Activated CD8-positive, alpha-beta T cell treated with anti-CD3 and anti-CD28 coated beads for 36 hours (primary cell): ENCODE results near the gene ABCC3. TPM values are rescaled to one million over a fixed set of nuclear protein-coding genes. Genes with fewer than 3 reads are reported as not detected.

Source experiments
- ATAC-seq: fragments of 200-7000 bp; cut with Tn5 transposase; one replicate; pipeline ENCODE4 v1.10.0; 2021; ENCODE audit warnings: mild to moderate bottlenecking, moderate library complexity
- CTCF ChIA-PET: fragments of 350-600 bp; sonication (Branson Sonifier 250); formaldehyde crosslinking; loops from one replicate; lab custom pipeline; 2021; ENCODE audit warnings: antibody characterized with exemption; lab: Charles Lee
- POLR2A ChIA-PET: fragments of 350-600 bp; sonication (Branson Sonifier 250); formaldehyde crosslinking; loops from one replicate; lab custom pipeline; 2021; ENCODE audit warnings: antibody characterized with exemption; lab: Charles Lee
- DNase-seq: peaks from one replicate; pipeline ENCODE4 v3.0.0-alpha.2; 2020
- H3K27ac Mint-ChIP-seq: one replicate; pipeline ENCODE4 v1.8.0; 2021; ENCODE audit warnings: mild to moderate bottlenecking, mixed read lengths
- H3K27me3 Mint-ChIP-seq: one replicate; pipeline ENCODE4 v1.8.0; 2021; ENCODE audit warnings: mixed read lengths
- H3K36me3 Mint-ChIP-seq: one replicate; pipeline ENCODE4 v1.8.0; 2021; ENCODE audit warnings: low read depth, mixed read lengths
- H3K4me1 Mint-ChIP-seq: one replicate; pipeline ENCODE4 v1.8.0; 2021; ENCODE audit warnings: low read depth, mixed read lengths
- H3K4me3 Mint-ChIP-seq: one replicate; pipeline ENCODE4 v1.8.0; 2021; ENCODE audit warnings: mild to moderate bottlenecking, moderate library complexity, mixed read lengths
- H3K9me3 Mint-ChIP-seq: one replicate; pipeline ENCODE4 v1.8.0; 2021; ENCODE audit warnings: mixed read lengths
- intact Hi-C: fragments of 100-400 bp; cut with micrococcal nuclease; formaldehyde crosslinking; loops from one replicate; pipeline ENCODE4 v1.10.0; 2022
- total RNA-seq, 2 experiments: library from RNA; stranded (reverse); gene quantifications; one replicate each; pipeline ENCODE4 v1.2.3, GENCODE V29; 2021
- TF ChIP-seq, protein P1 (sequence below): fragments of 200-600 bp; IDR thresholded peaks from one replicate; pipeline ENCODE4 v1.8.0; 2022; ENCODE audit warnings: antibody characterized with exemption, mild to moderate bottlenecking

ABCC3 gene
- not detected for total RNA-seq

DNA sequence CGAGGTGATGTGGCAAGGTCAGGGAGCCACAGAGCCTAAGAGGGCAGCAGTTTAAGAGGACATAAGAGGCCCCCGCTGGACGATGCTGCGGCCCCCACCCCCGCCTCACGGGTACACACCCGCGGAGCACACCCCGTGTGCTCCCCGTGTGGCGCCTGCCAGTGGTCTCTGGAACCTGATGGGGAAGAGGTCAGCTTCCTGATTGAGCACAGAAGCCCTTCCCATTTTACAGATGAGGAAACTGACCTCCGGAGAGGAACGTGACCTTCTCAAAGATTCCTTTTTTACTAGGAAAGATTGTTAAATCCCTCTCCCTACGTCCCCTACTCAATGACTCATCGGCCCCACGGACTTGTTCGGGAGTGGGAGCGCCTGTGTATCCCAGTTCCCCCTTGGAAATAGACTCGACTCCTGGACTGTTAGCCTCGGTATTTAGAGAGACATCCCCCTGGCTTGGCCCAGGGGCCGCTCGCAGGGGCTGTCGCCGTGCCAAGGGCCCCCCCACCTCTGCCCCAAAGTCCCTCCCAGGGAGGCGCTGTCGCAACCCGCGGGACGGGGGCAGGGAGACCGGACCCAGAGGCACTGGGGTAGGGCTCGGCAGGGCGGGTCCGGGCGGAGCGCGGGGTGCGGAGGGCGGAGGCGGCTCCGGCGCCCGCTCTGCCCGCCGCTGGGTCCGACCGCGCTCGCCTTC lies at the start of gene ABCC3:
ABCC3 (plus strand) TSS at position 658 of the 691 bp plus-strand sequence. CDS start 56 bp downstream, outside the sequence.
- Mint-ChIP-seq H3K4me3 (no peak within 1 kb of the TSS), H3K36me3 (no peaks in the 10 kb centered on the region), H3K4me1 (no peaks in the 10 kb centered on the region), H3K9me3 (no peaks in the 10 kb centered on the region), H3K27me3 (peaks cover 52% of the 10 kb centered on the region), H3K27ac (no peak within 1 kb of the TSS)
- intact Hi-C loops, result no loop called here
- peak; percentile 25 for ATAC-seq
- POLR2A ChIA-PET, result no interaction called here
- CTCF ChIA-PET, result no interaction called here
- no peak for DNase-seq
- TF ChIP-seq, protein P1, sequence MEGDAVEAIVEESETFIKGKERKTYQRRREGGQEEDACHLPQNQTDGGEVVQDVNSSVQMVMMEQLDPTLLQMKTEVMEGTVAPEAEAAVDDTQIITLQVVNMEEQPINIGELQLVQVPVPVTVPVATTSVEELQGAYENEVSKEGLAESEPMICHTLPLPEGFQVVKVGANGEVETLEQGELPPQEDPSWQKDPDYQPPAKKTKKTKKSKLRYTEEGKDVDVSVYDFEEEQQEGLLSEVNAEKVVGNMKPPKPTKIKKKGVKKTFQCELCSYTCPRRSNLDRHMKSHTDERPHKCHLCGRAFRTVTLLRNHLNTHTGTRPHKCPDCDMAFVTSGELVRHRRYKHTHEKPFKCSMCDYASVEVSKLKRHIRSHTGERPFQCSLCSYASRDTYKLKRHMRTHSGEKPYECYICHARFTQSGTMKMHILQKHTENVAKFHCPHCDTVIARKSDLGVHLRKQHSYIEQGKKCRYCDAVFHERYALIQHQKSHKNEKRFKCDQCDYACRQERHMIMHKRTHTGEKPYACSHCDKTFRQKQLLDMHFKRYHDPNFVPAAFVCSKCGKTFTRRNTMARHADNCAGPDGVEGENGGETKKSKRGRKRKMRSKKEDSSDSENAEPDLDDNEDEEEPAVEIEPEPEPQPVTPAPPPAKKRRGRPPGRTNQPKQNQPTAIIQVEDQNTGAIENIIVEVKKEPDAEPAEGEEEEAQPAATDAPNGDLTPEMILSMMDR, result no peak

DNA sequence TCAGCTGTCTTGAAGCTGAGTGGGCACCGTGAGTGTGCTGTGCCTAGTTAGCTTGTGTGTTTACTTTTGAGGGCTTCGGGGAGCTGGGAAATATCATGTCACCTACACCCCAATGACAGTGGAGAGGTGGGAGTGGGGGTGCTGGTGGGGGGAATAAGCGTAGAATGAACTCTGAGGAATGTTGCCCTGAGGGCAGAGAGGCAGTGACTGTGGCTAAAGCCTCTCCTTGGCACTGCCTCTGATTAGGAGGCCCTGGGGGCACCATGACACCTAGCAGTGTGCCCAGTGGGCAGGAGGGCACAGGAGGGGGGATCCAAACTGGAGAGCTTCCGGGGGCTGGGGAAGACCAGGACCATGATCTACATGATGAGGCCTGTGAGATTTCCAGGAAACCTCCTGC lies 49.3 kb upstream of the ABCC3 start:
- TF ChIP-seq, protein P1, result no peak
- H3K9me3 Mint-ChIP-seq, result no peaks in the 10 kb centered on the region
- H3K27me3 Mint-ChIP-seq, result peaks cover 1% of the 10 kb centered on the region
- intact Hi-C loops, result no loop called here
- CTCF ChIA-PET, result no interaction called here
- ATAC-seq (no peak), DNase-seq (no peak)
- POLR2A ChIA-PET, result no interaction called here
- H3K36me3 Mint-ChIP-seq, result no peaks in the 10 kb centered on the region
- no peaks in the 10 kb centered on the region for H3K4me1 Mint-ChIP-seq
- no peak overlapping the region for H3K4me3 Mint-ChIP-seq
- no peak overlapping the region for H3K27ac Mint-ChIP-seq

GRCh38 chr17:50585891-50586290 lies 48.8 kb upstream of the ABCC3 start:
- no peaks in the 10 kb centered on the region for H3K4me1 Mint-ChIP-seq
- no peak overlapping the region for H3K4me3 Mint-ChIP-seq
- H3K36me3 Mint-ChIP-seq, result no peaks in the 10 kb centered on the region
- H3K27ac Mint-ChIP-seq, result no peak overlapping the region
- no peak for ATAC-seq
- TF ChIP-seq, protein P1, result no peak
- no peak for DNase-seq
- no peaks in the 10 kb centered on the region for H3K9me3 Mint-ChIP-seq
- POLR2A ChIA-PET, result no interaction called here
- peaks cover 1% of the 10 kb centered on the region for H3K27me3 Mint-ChIP-seq
- CTCF ChIA-PET, result no interaction called here
- intact Hi-C loops, result no loop called here

DNA sequence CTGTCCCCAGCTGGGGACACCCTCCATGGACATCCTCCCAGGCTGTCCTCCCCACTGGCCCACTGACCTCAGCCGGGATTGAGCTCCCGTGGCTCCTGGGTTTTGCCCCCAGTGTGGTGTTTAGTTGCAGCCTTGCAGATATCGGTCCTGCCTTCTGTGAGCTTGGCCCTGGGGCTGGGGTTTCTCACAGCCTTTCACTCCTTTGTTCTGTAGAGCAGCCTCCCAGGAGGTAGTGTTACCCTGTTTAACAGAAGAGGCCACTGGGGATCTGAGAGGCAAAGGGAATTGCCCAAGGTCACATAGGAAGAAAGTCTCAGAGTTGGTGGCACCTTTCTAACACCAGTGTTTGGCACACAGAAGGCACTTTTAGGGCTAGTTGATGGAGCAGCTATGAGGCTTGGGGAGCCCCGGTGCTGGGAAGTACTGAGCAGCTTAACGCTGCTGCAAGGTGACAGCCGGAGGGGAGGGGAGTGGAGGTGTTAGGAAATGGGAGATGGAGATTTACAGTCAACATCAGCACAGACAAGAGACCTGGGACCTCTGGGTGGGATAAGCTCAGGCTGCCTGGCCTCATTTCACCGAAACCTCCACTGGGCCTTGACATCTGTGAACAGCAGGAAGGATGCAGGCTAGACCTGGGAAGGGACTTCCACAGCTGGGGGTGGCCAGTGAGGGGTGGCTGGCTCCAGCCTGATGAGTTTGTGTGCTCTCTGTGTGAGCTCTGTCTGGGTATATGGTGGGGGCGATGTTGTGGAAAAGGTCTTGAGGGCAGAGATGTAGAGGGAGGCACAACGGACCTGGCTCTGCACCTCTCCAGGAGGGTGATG lies 48.0 kb upstream of the ABCC3 start:
- H3K4me1 Mint-ChIP-seq, result no peaks in the 10 kb centered on the region
- no peak overlapping the region for H3K27ac Mint-ChIP-seq
- peaks cover 1% of the 10 kb centered on the region for H3K27me3 Mint-ChIP-seq
- no peak overlapping the region for H3K4me3 Mint-ChIP-seq
- H3K36me3 Mint-ChIP-seq, result no peaks in the 10 kb centered on the region
- ChIA-PET POLR2A (interaction anchor here (1.1 kb wide), 1 partner anchor 49 kb away, joined by 3 read pairs; no protein-coding TSS in a partner anchor), CTCF (no interaction called here)
- intact Hi-C loops, result no loop called here
- ATAC-seq (no peak), DNase-seq (no peak)
- H3K9me3 Mint-ChIP-seq, result no peaks in the 10 kb centered on the region
- TF ChIP-seq, protein P1, result no peak

GRCh38 chr17:50587571-50587970 lies 47.1 kb upstream of the ABCC3 start:
- Mint-ChIP-seq H3K4me1 (no peaks in the 10 kb centered on the region), H3K36me3 (no peaks in the 10 kb centered on the region), H3K9me3 (no peaks in the 10 kb centered on the region), H3K27me3 (peaks cover 1% of the 10 kb centered on the region), H3K4me3 (no peak overlapping the region), H3K27ac (no peak overlapping the region)
- no peak for ATAC-seq
- DNase-seq, result no peak
- ChIA-PET CTCF (no interaction called here), POLR2A (no interaction called here)
- intact Hi-C loops, result no loop called here
- TF ChIP-seq, protein P1, result no peak
